ENCODE results near the gene MEN1.

DNA sequence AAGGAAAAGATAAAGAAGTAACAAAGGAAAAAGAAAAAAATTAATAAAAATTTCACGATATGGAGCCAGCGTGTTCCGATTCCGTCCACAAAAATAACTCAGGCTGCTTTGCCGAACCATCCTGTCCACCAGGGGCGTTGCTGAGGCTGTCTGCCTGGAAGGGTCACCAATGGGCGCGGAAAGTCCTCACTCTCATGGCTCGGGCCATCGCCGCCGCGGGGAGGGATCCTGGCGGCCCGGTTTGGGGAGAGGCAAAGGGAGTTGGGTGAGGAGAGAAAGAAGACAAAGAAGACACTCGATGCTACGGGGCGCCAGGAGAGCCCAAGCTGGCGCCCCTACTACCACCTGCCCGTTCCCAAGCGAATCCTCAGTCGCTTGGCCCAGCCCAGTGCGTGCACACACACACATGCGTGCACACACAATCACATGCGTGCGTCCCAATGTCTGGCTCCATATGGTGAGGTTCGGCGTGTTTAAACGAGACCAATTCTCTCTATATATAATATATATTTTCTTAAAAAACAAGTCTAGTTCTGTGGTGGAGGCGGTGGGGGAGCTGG lies 45.0 kb downstream of the MEN1 start:
- TF ChIP-seq, protein P1, sequence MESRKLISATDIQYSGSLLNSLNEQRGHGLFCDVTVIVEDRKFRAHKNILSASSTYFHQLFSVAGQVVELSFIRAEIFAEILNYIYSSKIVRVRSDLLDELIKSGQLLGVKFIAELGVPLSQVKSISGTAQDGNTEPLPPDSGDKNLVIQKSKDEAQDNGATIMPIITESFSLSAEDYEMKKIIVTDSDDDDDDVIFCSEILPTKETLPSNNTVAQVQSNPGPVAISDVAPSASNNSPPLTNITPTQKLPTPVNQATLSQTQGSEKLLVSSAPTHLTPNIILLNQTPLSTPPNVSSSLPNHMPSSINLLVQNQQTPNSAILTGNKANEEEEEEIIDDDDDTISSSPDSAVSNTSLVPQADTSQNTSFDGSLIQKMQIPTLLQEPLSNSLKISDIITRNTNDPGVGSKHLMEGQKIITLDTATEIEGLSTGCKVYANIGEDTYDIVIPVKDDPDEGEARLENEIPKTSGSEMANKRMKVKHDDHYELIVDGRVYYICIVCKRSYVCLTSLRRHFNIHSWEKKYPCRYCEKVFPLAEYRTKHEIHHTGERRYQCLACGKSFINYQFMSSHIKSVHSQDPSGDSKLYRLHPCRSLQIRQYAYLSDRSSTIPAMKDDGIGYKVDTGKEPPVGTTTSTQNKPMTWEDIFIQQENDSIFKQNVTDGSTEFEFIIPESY (CRISPR knock-in tag; IDR thresholded peaks at IDR 0.05): no peak; the same call in 1 of the 2 replicates
- TF ChIP-seq, protein P2, sequence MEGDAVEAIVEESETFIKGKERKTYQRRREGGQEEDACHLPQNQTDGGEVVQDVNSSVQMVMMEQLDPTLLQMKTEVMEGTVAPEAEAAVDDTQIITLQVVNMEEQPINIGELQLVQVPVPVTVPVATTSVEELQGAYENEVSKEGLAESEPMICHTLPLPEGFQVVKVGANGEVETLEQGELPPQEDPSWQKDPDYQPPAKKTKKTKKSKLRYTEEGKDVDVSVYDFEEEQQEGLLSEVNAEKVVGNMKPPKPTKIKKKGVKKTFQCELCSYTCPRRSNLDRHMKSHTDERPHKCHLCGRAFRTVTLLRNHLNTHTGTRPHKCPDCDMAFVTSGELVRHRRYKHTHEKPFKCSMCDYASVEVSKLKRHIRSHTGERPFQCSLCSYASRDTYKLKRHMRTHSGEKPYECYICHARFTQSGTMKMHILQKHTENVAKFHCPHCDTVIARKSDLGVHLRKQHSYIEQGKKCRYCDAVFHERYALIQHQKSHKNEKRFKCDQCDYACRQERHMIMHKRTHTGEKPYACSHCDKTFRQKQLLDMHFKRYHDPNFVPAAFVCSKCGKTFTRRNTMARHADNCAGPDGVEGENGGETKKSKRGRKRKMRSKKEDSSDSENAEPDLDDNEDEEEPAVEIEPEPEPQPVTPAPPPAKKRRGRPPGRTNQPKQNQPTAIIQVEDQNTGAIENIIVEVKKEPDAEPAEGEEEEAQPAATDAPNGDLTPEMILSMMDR (CRISPR knock-in tag; IDR thresholded peaks at IDR 0.05): no peak
- TF ChIP-seq, protein P3, sequence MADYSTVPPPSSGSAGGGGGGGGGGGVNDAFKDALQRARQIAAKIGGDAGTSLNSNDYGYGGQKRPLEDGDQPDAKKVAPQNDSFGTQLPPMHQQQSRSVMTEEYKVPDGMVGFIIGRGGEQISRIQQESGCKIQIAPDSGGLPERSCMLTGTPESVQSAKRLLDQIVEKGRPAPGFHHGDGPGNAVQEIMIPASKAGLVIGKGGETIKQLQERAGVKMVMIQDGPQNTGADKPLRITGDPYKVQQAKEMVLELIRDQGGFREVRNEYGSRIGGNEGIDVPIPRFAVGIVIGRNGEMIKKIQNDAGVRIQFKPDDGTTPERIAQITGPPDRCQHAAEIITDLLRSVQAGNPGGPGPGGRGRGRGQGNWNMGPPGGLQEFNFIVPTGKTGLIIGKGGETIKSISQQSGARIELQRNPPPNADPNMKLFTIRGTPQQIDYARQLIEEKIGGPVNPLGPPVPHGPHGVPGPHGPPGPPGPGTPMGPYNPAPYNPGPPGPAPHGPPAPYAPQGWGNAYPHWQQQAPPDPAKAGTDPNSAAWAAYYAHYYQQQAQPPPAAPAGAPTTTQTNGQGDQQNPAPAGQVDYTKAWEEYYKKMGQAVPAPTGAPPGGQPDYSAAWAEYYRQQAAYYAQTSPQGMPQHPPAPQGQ (CRISPR knock-in tag; IDR thresholded peaks at IDR 0.05; ENCODE audit: borderline replicate concordance): no peak
- TF ChIP-seq, protein P4, sequence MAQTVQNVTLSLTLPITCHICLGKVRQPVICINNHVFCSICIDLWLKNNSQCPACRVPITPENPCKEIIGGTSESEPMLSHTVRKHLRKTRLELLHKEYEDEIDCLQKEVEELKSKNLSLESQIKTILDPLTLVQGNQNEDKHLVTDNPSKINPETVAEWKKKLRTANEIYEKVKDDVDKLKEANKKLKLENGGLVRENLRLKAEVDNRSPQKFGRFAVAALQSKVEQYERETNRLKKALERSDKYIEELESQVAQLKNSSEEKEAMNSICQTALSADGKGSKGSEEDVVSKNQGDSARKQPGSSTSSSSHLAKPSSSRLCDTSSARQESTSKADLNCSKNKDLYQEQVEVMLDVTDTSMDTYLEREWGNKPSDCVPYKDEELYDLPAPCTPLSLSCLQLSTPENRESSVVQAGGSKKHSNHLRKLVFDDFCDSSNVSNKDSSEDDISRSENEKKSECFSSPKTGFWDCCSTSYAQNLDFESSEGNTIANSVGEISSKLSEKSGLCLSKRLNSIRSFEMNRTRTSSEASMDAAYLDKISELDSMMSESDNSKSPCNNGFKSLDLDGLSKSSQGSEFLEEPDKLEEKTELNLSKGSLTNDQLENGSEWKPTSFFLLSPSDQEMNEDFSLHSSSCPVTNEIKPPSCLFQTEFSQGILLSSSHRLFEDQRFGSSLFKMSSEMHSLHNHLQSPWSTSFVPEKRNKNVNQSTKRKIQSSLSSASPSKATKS (CRISPR knock-in tag; IDR thresholded peaks at IDR 0.05): no peak

Measured in HepG2 (cell line).